H1 (cell line): ENCODE measurements around the gene STIM1. TPM values are rescaled to one million over a fixed set of nuclear protein-coding genes. Genes with fewer than 3 reads are reported as not detected.

Source experiments
- CTCF ChIA-PET: fragments of 300-600 bp; sonication (Branson Sonifier 250); formaldehyde crosslinking; loops from one replicate; lab custom pipeline; 2021; ENCODE audit not compliant: partially characterized antibody; lab: Charles Lee
- POLR2A ChIA-PET: fragments of 300-600 bp; sonication (Branson Sonifier 250); formaldehyde crosslinking; loops from one replicate; lab custom pipeline; 2021; ENCODE audit warnings: inconsistent platforms; ENCODE audit not compliant: partially characterized antibody; lab: Charles Lee
- DNase-seq, 2 experiments: peaks; one replicate each; pipeline versions ENCODE4 v3.0.0 to v3.0.0-alpha.2; 2010 to 2022; ENCODE audit warnings: low spot score in 2 of 2, low read depth in 1 of 2, mixed read lengths in 1 of 2
- FAIRE-seq: peaks from 2 replicates; lab custom pipeline; 2011; peaks lifted over from hg19 to GRCh38; lab: Jason Lieb, UNC
- H2AFZ ChIP-seq: 2 replicates; pipeline ENCODE4 v1.8.1; 2012; ENCODE audit warnings: low read length, inconsistent platforms
- H2AK5ac ChIP-seq: 2 replicates; pipeline ENCODE4 v1.6.1; 2013; ENCODE audit warnings: low read depth, low read length
- H2BK120ac ChIP-seq: replicated peaks from 2 replicates; pipeline ENCODE3; 2013; ENCODE audit warnings: low read depth, low read length, inconsistent platforms
- H2BK12ac ChIP-seq: 2 replicates; pipeline ENCODE4 v1.6.1; 2013; ENCODE audit warnings: low read depth, low read length
- H2BK15ac ChIP-seq: 2 replicates; pipeline ENCODE4 v1.6.1; 2013; ENCODE audit warnings: low read length
- H2BK20ac ChIP-seq: 2 replicates; pipeline ENCODE4 v1.6.1; 2013; ENCODE audit warnings: low read length
- H2BK5ac ChIP-seq: 2 replicates; pipeline ENCODE4 v1.6.1; 2013; ENCODE audit warnings: low read depth, low read length
- H3K14ac ChIP-seq: 2 replicates; pipeline ENCODE4 v1.6.1; 2013; ENCODE audit warnings: inconsistent platforms; ENCODE audit not compliant: insufficient read length
- H3K18ac ChIP-seq: 2 replicates; pipeline ENCODE4 v1.6.1; 2013; ENCODE audit warnings: low read length; ENCODE audit errors: extremely low read depth
- H3K23ac ChIP-seq: 2 replicates; pipeline ENCODE4 v1.6.1; 2013; ENCODE audit warnings: inconsistent platforms; ENCODE audit not compliant: insufficient read length
- H3K23me2 ChIP-seq: 2 replicates; pipeline ENCODE4 v1.6.1; 2013; ENCODE audit warnings: low read depth, low read length
- H3K27ac ChIP-seq: 2 replicates; pipeline ENCODE4 v1.6.1; 2011; ENCODE audit warnings: low read depth, low read length, inconsistent platforms
- H3K27me3 ChIP-seq, 4 experiments: replicated peaks in 1 of 4; 1 replicate in 1 of 4; 2 replicates in 3 of 4; pipeline versions ENCODE4 v1.6.1 to v1.8.1; 2011 to 2013; ENCODE audit warnings: low read length in 3 of 4, mild to moderate bottlenecking in 3 of 4, inconsistent platforms in 2 of 4, mixed read lengths in 2 of 4, moderate library complexity in 1 of 4; ENCODE audit not compliant: control insufficient read depth in 3 of 4, insufficient read depth in 3 of 4; ENCODE audit errors: extremely low read depth in 1 of 4
- H3K36me3 ChIP-seq, 4 experiments: 2 replicates each; pipeline versions ENCODE4 v1.6.1 to v1.8.1; 2011 to 2013; ENCODE audit warnings: mild to moderate bottlenecking in 4 of 4, low read length in 3 of 4, moderate library complexity in 2 of 4, control low read depth in 1 of 4, inconsistent platforms in 1 of 4; ENCODE audit not compliant: insufficient read depth in 4 of 4, control insufficient read depth in 2 of 4
- H3K4ac ChIP-seq: replicated peaks from 2 replicates; pipeline ENCODE3; 2013; ENCODE audit warnings: low read length, low read depth, mixed read lengths, inconsistent platforms; ENCODE audit not compliant: insufficient read length
- H3K4me1 ChIP-seq, 4 experiments: replicated peaks in 1 of 4; 1 replicate in 1 of 4; 2 replicates in 3 of 4; pipeline versions ENCODE4 v1.6.1 to v1.8.1; 2011 to 2013; ENCODE audit warnings: low read length in 3 of 4, inconsistent platforms in 2 of 4, mixed read lengths in 1 of 4; ENCODE audit not compliant: insufficient read depth in 4 of 4, control insufficient read depth in 3 of 4
- H3K4me2 ChIP-seq, 2 experiments: 2 replicates each; pipeline versions ENCODE4 v1.6.1 to v1.8.1; 2011 to 2013; ENCODE audit warnings: low read depth in 2 of 2, low read length in 2 of 2, control low read depth in 1 of 2, inconsistent platforms in 1 of 2, mild to moderate bottlenecking in 1 of 2; ENCODE audit not compliant: insufficient read depth in 1 of 2
- H3K4me3 ChIP-seq, 4 experiments: fragments of 200-600, 300-600 bp in 1 of 4; sonication (generic), shearing (Covaris generic), sonication (Bioruptor Twin) in 1 of 4; 2 replicates each; pipeline versions ENCODE4 v1.5.1 to v1.8.1; 2011 to 2016; ENCODE audit warnings: low read length in 4 of 4, low read depth in 3 of 4, control low read depth in 2 of 4, inconsistent platforms in 2 of 4, mild to moderate bottlenecking in 2 of 4, mixed read lengths in 1 of 4, moderate library complexity in 1 of 4; ENCODE audit not compliant: insufficient read depth in 2 of 4; ENCODE audit errors: extremely low read depth in 1 of 4
- H3K56ac ChIP-seq: replicated peaks from 2 replicates; pipeline ENCODE3; 2013; ENCODE audit warnings: low read depth, mild to moderate bottlenecking, mixed read lengths, low read length, inconsistent platforms; ENCODE audit not compliant: insufficient read length
- H3K79me1 ChIP-seq: 2 replicates; pipeline ENCODE4 v1.6.1; 2013; ENCODE audit warnings: low read depth, low read length, control low read depth
- H3K79me2 ChIP-seq, 2 experiments: 2 replicates each; pipeline versions ENCODE4 v1.6.1 to v1.8.1; 2012 to 2013; ENCODE audit warnings: low read length in 2 of 2, mild to moderate bottlenecking in 2 of 2, inconsistent platforms in 1 of 2; ENCODE audit not compliant: insufficient read depth in 2 of 2, control insufficient read depth in 1 of 2
- H3K9ac ChIP-seq, 4 experiments: replicated peaks in 1 of 4; 1 replicate in 1 of 4; 2 replicates in 3 of 4; pipeline versions ENCODE4 v1.6.1 to v1.8.1; 2011 to 2013; ENCODE audit warnings: low read depth in 3 of 4, low read length in 3 of 4, control low read depth in 2 of 4, mild to moderate bottlenecking in 2 of 4, moderate library complexity in 2 of 4, inconsistent platforms in 1 of 4; ENCODE audit errors: extremely low read depth in 1 of 4
- H3K9me3 ChIP-seq, 2 experiments: 2 replicates each; pipeline versions ENCODE4 v1.6.1 to v1.8.1; 2012 to 2013; ENCODE audit warnings: mild to moderate bottlenecking in 2 of 2, moderate library complexity in 2 of 2, control low read depth in 1 of 2, inconsistent platforms in 1 of 2, low read depth in 1 of 2, low read length in 1 of 2, mixed read lengths in 1 of 2; ENCODE audit not compliant: insufficient read depth in 2 of 2
- H4K20me1 ChIP-seq, 2 experiments: replicated peaks in 1 of 2; 2 replicates each; pipeline versions ENCODE3 to v1.8.1; 2011 to 2013; ENCODE audit warnings: inconsistent platforms in 2 of 2, low read length in 2 of 2, mild to moderate bottlenecking in 1 of 2; ENCODE audit not compliant: insufficient read depth in 2 of 2, control insufficient read depth in 1 of 2
- H4K5ac ChIP-seq: 2 replicates; pipeline ENCODE4 v1.6.1; 2013; ENCODE audit warnings: low read length, low read depth, mixed read lengths, inconsistent platforms; ENCODE audit not compliant: insufficient read length
- H4K8ac ChIP-seq: 2 replicates; pipeline ENCODE4 v1.8.0; 2013; ENCODE audit warnings: mild to moderate bottlenecking, moderate library complexity, low read length, inconsistent platforms; ENCODE audit not compliant: insufficient read depth; ENCODE audit errors: extremely low read depth
- H4K91ac ChIP-seq: replicated peaks from 2 replicates; pipeline ENCODE3; 2013; ENCODE audit warnings: low read length, mixed read lengths, inconsistent platforms; ENCODE audit not compliant: insufficient read length
- E2F6 ChIP-seq: IDR thresholded peaks from 2 replicates; pipeline ENCODE4 v1.6.1; 2012; ENCODE audit warnings: inconsistent platforms
- HDAC6 ChIP-seq: IDR thresholded peaks from one replicate; pipeline ENCODE4 v1.7.1; 2012; ENCODE audit warnings: low read depth, mild to moderate bottlenecking, inconsistent platforms, low read length, moderate library complexity
- NRF1 ChIP-seq: IDR thresholded peaks from 2 replicates; pipeline ENCODE4 v1.6.1; 2011; ENCODE audit warnings: mild to moderate bottlenecking, low read depth, low read length, improper control_type of control experiment
- PHF8 ChIP-seq: fragments of 200-600 bp; sonication (generic); conservative IDR thresholded peaks from 2 replicates; pipeline ENCODE4 v1.7.1; 2012; ENCODE audit warnings: low read depth, mild to moderate bottlenecking, inconsistent platforms, low read length, moderate library complexity
- SIX5 ChIP-seq: IDR thresholded peaks from 2 replicates; pipeline ENCODE4 v1.6.1; 2011; ENCODE audit warnings: mild to moderate bottlenecking, low read depth, low read length
- TEAD4 ChIP-seq: IDR thresholded peaks from 2 replicates; pipeline ENCODE4 v1.6.1; 2012; ENCODE audit warnings: low read depth, low read length, inconsistent platforms, mixed read lengths
- YY1 ChIP-seq: IDR thresholded peaks from 2 replicates; pipeline ENCODE4 v1.6.1; 2011; ENCODE audit warnings: low read depth, mild to moderate bottlenecking, low read length
- WGBS, 2 experiments: shearing (Covaris generic) in 1 of 2; methylation state at CpG; one replicate each; pipeline versions ENCODE4 v1.1.6 to v1.1.7; 2013 to 2015; ENCODE audit warnings: low lambda C conversion rate in 2 of 2, mixed read lengths in 2 of 2, inconsistent platforms in 1 of 2, low coverage in 1 of 2, missing lambda C conversion rate in 1 of 2; ENCODE audit not compliant: insufficient replicate concordance in 2 of 2, insufficient coverage in 1 of 2, insufficient read length in 1 of 2; ENCODE audit errors: extremely low coverage in 1 of 2, missing lambda C conversion rate in 1 of 2; 5-methylcytosine and 5-hydroxymethylcytosine counted together
- polyA plus RNA-seq, 7 experiments: library from polyadenylated mRNA; depleted of rRNA in 3 of 7; stranded (reverse) in 5 of 7; unstranded in 2 of 7; fragments of >200 nt in 5 of 7; fragments of 200-250 nt in 2 of 7; gene quantifications; 1 replicate in 5 of 7; 2 replicates in 1 of 7; 4 replicates in 1 of 7; pipeline versions ENCODE4 v1.2.1 to v1.2.3, GENCODE V29; 2011 to 2013; ENCODE audit warnings: missing spikeins in 2 of 7, mixed read lengths in 2 of 7
- total RNA-seq: library from RNA; stranded (reverse); fragmentation: NEBNext Ultra II Directional; extraction: Animal tissue kit (Norgen Biotek cat#: 25700); gene quantifications from 2 replicates; pipeline ENCODE4 v1.2.1, GENCODE V29; 2021

Gene STIM1
- total and polyA plus RNA-seq, 2 of the 8 experiments (the other 6 are each of a cell fraction or from before 2014, with no cell fraction given), result 11.1 to 12.2 TPM

DNA sequence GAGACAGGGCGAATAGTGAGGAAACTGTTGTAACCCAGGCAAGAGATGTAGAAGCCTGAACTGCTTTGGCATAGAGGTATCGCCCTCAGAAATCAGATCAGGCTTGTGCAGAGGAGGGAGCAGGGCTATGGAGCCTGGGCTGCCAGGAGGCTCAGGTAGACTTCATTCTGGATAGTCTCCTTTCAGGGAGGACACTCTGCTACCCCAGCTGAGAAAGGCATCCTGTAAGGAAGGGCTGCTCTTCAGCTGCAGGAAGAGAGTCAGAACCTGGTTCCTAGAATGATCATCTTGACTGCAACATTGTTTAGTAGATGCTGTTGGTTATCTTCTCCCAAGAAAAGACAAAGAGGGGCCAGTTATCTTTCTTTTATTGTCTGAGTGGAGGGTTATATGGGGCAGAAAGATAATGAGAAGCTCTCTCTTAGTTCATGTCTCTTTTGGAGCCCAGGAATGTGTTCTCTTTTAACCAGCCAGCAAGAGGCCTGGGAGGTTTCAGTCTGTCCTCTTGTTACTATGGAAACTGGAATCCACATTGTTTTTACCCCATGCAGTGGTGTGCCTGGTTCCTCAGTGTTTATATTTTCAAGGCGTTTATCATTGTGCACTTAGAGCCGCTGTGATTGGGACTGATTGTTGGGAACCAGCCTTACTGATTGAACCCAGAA lies 95.7 kb downstream of the STIM1 start:
- Histone ChIP-seq H4K91ac (no peak overlapping the region), H3K4me2 (no peak overlapping the region; a peak in 2 of 4 replicates), H4K8ac (no peak overlapping the region), H2BK15ac (no peak overlapping the region), H2AFZ (no peak overlapping the region), H3K27ac (peak overlapping the region; percentile 35; the same call in 1 of the 2 replicates), H3K9ac (no peak overlapping the region), H3K9me3 (no peaks in the 10 kb centered on the region), H3K4ac (no peak overlapping the region), H3K36me3 (no peaks in the 10 kb centered on the region), H4K20me1 (no peaks in the 10 kb centered on the region), H3K56ac (no peak overlapping the region), H2AK5ac (peak overlapping the region; percentile 78), H3K4me1 (peaks cover 0 to 3% (median 2%) of the 10 kb centered on the region in 4 experiments; a peak in 4 of 7 replicates), H3K27me3 (no peaks in the 10 kb centered on the region), H3K18ac (no peak overlapping the region), H2BK20ac (no peak overlapping the region), H3K4me3 (no peak overlapping the region), H2BK120ac (no peak overlapping the region), H3K14ac (no peak overlapping the region), H3K79me1 (no peaks in the 10 kb centered on the region), H2BK5ac (peak overlapping the region; percentile 18; the same call in 1 of the 2 replicates), H4K5ac (no peak overlapping the region), H3K23me2 (no peaks in the 10 kb centered on the region), H3K79me2 (no peaks in the 10 kb centered on the region), H2BK12ac (peak overlapping the region; percentile 44; the same call in 1 of the 2 replicates), H3K23ac (no peak overlapping the region)
- ChIA-PET POLR2A (interaction anchor here (1.2 kb wide), 1 partner anchor 16 kb away, joined by 5 read pairs; no protein-coding TSS in a partner anchor), CTCF (interaction anchor here (0.9 to 3.3 kb wide), 5 partner anchors 8 to 143 kb away, joined by 3 to 14 read pairs (median 3); partner anchors contain the start of genes PGAP2 and STIM1)
- peak; percentile 75 for FAIRE-seq
- WGBS, 2 experiments, result 69% methylated on average over 4 of the region's 4 CpGs; no CpG with 5 or more reads in 1 of the 2 experiments
- TF ChIP-seq HDAC6 (no peak), SIX5 (no peak), PHF8 (no peak), YY1 (no peak), E2F6 (no peak), TEAD4 (peak; percentile 43; the same call in 1 of the 2 replicates), NRF1 (no peak)
- no peak for DNase-seq
